GM21381 (cell line): Measurements from ENCODE around the gene VPS52.
A peak's percentile ranks its signal among the peaks of the same experiment; 100 is the strongest.

Experiments
- ATAC-seq: cut with Tn5 transposase; IDR thresholded peaks from one replicate; pipeline ENCODE4 v1.9.1; 2021; ENCODE audit warnings: mild to moderate bottlenecking, moderate library complexity; ENCODE audit not compliant: unreplicated experiment

Gene VPS52

GRCh38 chr6:33305052-33305451 is 33.4 kb upstream of the VPS52 start:
- ATAC-seq: no peak

- no peak for ATAC-seq
Measured at GRCh38 chr6:33304216-33304615, 32.5 kb upstream of the VPS52 start.

- ATAC-seq: no peak
Measured at GRCh38 chr6:33301877-33302276, 30.2 kb upstream of the VPS52 start.

GRCh38 chr6:33299237-33299944 is 27.7 kb upstream of the VPS52 start:
- ATAC-seq: peak; percentile 66

GRCh38 chr6:33298773-33299236 is 27.1 kb upstream of the VPS52 start, which contains the start of gene RGL2:
TSS of gene RGL2 (minus strand) at chr6:33298942. CDS start at chr6:33298610, 332 bp downstream.
- no peak for ATAC-seq

- ATAC-seq: no peak
Measured at GRCh38 chr6:33297956-33298772, 26.5 kb upstream of the VPS52 start.

GRCh38 chr6:33297406-33297955 is 25.8 kb upstream of the VPS52 start:
- ATAC-seq: no peak

- ATAC-seq: no peak
Measured at GRCh38 chr6:33296797-33297405, 25.2 kb upstream of the VPS52 start.

GRCh38 chr6:33295621-33296369 is 24.1 kb upstream of the VPS52 start:
- ATAC-seq: no peak

- ATAC-seq: no peak
Measured at GRCh38 chr6:33294086-33294823, 22.6 kb upstream of the VPS52 start.

GRCh38 chr6:33292996-33293682 is 21.5 kb upstream of the VPS52 start:
- no peak for ATAC-seq

GRCh38 chr6:33290459-33290858 is 18.8 kb upstream of the VPS52 start:
- no peak for ATAC-seq

- ATAC-seq: no peak
Measured at GRCh38 chr6:33289784-33290315, 18.2 kb upstream of the VPS52 start.

GRCh38 chr6:33288921-33289783 is 17.5 kb upstream of the VPS52 start, which contains the start of the genes PFDN6 and WDR46:
TSS of gene PFDN6 (plus strand) at chr6:33289601. CDS start at chr6:33289857, 256 bp downstream.
TSS of gene WDR46 (minus strand) at chr6:33289239. CDS start at chr6:33289170, 69 bp downstream.
- peak; percentile 81 for ATAC-seq

- no peak for ATAC-seq
Measured at GRCh38 chr6:33288141-33288920, 16.7 kb upstream of the VPS52 start.

GRCh38 chr6:33286946-33287914 is 15.6 kb upstream of the VPS52 start:
- no peak for ATAC-seq
